GM19099 (cell line): ENCODE data around the gene ALDH18A1.

ENCODE experiments used
- POLR2A ChIP-seq: IDR thresholded peaks from 3 replicates; pipeline ENCODE4 v1.6.1; 2011; ENCODE audit warnings: low read depth; ENCODE audit not compliant: insufficient read length; ENCODE audit errors: extremely low read depth

The ALDH18A1 gene

DNA sequence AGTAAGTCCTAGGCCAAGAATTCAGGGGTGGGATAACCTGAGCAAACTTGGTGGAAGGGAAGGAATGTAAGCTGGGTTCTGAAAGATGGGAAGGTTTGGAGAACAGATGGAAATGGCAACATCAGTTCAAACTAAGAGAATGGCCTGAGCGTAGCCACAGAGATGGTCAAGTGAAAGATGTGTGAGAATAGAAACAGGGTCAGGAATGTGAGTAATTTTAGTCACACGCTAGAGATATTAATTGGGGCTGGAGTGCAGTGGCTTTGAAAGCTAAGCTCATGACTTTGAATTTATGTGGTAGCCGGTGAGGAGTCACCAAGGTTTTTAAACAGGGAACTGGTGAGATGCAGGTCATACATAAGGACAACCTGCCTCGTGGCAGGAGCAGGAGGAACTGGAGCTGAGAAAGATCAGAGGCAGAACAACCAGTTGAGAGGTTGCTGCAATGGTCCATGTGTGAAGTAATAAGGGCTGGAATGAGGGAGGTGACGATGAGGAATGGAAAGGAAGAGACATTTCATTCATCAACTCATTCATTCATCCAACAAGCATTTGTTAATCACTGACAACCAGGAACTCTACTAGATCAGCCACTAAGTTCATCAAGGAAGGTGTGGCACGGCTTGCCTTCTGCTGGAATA lies 82.4 kb downstream of the ALDH18A1 start:
- no peak for TF ChIP-seq POLR2A

- no peak for TF ChIP-seq POLR2A
Measured at GRCh38 chr10:95573527-95573926, 83.0 kb downstream of the ALDH18A1 start.

DNA sequence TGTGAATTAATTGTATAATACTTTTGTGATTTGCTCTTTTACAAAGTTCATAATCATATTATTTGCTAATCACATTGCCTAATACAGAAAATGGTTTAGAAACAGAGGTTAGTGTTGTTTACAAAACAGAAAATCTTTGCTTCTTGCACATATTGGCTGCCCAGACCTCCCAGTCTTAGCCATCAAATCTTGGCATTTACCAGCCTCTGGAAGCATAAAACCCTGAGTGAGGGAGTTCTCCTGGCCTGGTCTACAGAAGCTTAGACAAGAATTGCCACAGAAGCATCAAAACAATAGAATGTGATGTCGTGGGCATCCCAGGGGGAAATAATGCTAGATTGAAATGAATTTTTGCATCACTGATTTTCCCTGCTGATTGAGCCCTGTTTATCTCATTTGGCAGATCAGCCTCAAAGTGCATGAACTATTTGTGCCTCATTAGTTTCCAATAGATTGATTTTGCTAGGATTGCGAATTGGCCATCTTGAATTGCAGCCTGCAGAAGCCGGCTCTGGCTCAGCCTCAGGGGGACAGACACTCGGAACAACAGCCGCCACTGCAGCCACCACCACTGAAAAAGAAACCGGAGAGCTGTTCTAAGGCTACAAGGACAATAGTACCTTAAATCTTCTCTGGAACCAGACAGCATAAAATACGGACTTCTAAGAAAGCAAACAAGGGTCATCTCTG lies 84.2 kb downstream of the ALDH18A1 start:
- no peak for TF ChIP-seq POLR2A

DNA sequence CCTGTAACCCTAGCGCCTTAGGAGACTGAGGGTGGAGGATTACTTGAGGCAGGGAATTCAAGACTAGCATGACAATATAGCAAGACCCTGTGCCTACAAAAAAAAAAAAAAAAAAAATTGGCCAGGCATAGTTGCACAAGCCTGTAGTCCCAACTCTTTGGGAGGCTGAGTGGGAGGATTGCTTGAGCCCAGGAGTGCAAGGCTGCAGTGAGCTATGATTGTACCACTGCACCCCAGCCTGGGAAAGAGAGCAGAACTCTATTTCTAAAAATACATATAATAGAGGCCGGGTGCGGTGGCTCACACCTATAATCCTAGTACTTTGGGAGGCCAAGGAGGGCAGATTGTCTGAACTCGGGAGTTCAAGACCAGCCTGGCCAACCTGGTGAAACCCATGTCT lies 85.1 kb downstream of the ALDH18A1 start:
- TF ChIP-seq POLR2A, result no peak

GRCh38 chr10:95569368-95569767 lies 87.1 kb downstream of the ALDH18A1 start:
- no peak for TF ChIP-seq POLR2A

DNA sequence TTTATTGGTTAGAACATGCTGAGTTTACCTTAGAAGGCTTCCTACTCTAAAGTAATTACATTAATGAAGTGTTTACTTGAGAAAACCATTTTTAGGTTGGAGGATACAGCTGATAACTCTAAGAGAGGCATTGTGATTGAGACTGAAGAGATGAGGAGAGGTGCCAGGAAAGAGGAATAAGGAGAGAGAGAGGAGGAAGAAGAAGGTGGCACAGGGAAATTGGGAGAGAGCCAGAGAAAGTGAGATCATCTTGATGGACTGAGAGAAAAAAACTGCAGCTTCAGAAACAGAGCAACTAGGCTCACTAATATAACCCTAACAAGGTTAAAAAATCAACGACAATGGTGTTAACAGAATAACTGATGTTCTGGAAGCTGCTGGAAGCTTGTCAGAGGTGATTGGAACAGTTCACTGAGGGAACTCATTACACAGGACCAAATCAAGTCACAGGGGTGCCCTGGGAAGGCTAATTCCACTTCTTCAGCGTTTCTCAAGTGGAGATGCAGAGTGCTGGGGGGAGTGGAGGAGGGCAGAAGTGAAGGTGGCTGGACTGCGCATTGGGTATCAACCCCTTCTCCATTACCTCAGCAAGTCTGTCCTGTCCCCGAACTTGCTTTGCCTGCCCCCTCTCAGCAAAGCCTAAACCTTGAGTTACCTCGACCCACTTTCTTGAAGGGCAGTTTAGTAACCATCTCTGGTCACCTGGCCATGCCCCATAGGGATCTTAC lies 88.4 kb downstream of the ALDH18A1 start:
- no peak for TF ChIP-seq POLR2A

- TF ChIP-seq POLR2A, result no peak
Measured at GRCh38 chr10:95566136-95566535, 90.4 kb downstream of the ALDH18A1 start.

DNA sequence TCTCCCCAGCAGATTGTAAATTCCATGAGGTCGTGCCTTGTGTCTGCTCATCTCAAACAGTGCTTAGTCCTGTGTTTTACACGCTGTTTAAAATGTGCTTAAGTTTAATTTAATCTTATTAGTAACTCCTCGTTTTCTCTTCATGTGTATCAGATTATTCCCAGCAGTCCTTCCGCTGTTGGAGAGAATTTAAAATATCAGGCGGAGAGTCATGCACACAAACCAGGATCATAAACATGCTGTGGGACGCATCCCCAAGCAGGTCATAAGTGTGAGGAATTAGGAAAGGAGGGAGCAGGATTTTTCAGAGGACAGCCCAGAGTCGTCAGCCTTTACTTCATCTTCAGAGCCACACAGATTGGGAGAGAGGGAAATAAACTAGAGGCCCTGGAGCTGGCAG lies 91.2 kb downstream of the ALDH18A1 start:
- TF ChIP-seq POLR2A, result no peak

DNA sequence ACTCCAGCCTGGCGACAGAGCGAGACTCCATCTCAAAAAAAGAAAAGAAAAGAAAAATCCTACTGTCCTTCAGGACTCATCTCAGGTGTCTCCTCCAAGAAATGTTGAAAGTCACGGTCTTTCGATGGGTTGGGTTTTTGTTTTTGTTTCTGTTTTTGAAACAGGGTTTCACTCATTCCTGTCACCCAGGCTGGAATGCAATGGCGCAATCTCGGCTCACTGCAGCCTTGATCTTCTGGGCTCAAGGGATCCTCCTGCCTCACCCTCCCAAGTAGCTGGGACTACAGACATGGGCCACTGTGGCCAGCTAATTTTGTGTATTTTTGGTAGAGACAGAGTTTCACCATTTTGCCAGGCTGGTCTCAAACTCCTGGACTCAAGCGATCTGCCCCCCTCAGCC lies 92.2 kb downstream of the ALDH18A1 start:
- no peak for TF ChIP-seq POLR2A

DNA sequence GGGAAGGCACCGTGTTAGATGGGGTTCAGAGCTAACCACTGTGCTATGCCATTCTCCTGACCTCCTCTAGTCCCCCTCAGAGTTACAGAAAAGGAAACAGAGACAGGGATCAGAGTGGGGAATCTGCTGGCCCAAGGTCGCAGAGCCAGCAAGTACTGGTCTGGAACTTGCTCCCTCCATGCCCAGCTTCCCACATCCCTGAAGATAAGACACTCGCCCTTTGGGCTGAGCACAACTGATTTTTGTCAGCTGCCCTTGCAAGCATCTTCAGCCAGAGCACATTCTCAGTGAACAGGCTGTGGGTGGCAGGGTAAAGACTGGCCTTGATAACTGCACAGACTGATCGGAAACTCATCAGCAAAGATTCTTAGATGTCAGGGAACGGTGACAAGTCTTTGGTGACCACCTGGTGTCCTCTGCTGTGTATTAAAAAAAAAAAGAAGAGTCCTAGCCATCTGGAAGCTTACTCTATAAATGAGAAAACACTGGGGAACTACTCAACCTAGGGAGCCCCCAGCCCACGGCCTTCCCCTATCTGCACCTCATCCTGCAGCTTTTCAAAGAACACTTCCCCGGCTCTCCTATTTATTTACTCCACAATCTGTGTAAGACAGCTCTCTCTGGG lies 94.1 kb downstream of the ALDH18A1 start:
- TF ChIP-seq POLR2A, result no peak

- TF ChIP-seq POLR2A, result no peak
Measured at GRCh38 chr10:95561864-95562177, 94.7 kb downstream of the ALDH18A1 start.

GRCh38 chr10:95561177-95561863 lies 95.2 kb downstream of the ALDH18A1 start, which contains the start of gene SORBS1:
SORBS1 (minus strand) TSS chr10:95561371; CDS start chr10:95441135, 120,236 bp downstream.
- TF ChIP-seq POLR2A, result no peak

- TF ChIP-seq POLR2A, result no peak
Measured at GRCh38 chr10:95560278-95561176, 96.0 kb downstream of the ALDH18A1 start.

DNA sequence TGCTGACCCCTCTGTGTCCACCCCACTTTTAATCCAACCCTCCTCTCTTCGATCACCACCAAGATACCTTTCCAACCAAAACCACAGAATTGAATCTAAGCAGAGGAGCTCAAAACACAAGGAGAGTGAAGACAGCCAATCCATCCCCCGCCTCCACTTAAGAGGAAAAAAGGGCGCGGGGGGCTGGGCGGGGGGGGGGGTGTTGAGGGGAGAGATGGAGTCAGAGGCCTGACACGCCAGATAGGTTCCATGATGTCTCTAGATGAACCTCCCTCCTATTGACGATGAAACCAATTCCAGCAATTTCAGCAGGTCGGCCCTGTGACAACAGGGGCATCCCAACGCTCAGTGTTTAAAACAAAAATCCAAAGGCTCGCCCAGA lies 96.6 kb downstream of the ALDH18A1 start:
- TF ChIP-seq POLR2A, result no peak
